ENCODE results near the gene DENND1C. TPM values are rescaled to one million over a fixed set of nuclear protein-coding genes. Genes with fewer than 3 reads are reported as not detected.

DENND1C gene
- total and polyA plus RNA-seq, 9 of the 15 experiments (the other 6 are each of a cell fraction or from before 2014, with no cell fraction given): 0.03 to 1.2 (median 0.32) TPM; not detected in 1

- TF ChIP-seq PRDM10 (IDR thresholded peaks at IDR 0.05; ENCODE audit: partially characterized antibody) (no peak), MAX (CRISPR knock-in tag; IDR thresholded peaks at IDR 0.05) (peak; percentile 61; the same call in 1 of the 2 replicates), HSF4 (CRISPR knock-in tag; IDR thresholded peaks at IDR 0.05; ENCODE audit: borderline replicate concordance) (peak; percentile 53; the same call in 1 of the 2 replicates), FOXM1 (IDR thresholded peaks at IDR 0.05; ENCODE audit: low read depth) (no peak), FOXM1 (CRISPR knock-in tag; IDR thresholded peaks at IDR 0.05; ENCODE audit: low read depth) (no peak), ZNF175 (CRISPR knock-in tag; IDR thresholded peaks at IDR 0.05; ENCODE audit: low read depth) (peak; percentile 35; the same call in 1 of the 2 replicates), ZNF561 (CRISPR knock-in tag; conservative IDR thresholded peaks at IDR 0.05) (0 out of 2 replicates have a peak, but pooled peaks have one; percentile 25), SPI1 (IDR thresholded peaks at IDR 0.05; ENCODE audit: borderline replicate concordance, low read depth, low read length) (peak; percentile 56), ZNF217 (CRISPR knock-in tag; IDR thresholded peaks at IDR 0.05) (no peak), TAF1 (IDR thresholded peaks at IDR 0.05; ENCODE audit: control insufficient read depth, extremely low read depth, insufficient read depth, low read length, severe bottlenecking) (peak; percentile 9), DACH1 (IDR thresholded peaks at IDR 0.05; ENCODE audit: partially characterized antibody) (no peak), SUPT5H (IDR thresholded peaks at IDR 0.05) (peak; percentile 35; the same call in 1 of the 2 replicates), ZNF224 (CRISPR knock-in tag; IDR thresholded peaks at IDR 0.05) (0 out of 2 replicates have a peak, but pooled peaks have one; percentile 6), ZNF133 (CRISPR knock-in tag; IDR thresholded peaks at IDR 0.05) (no peak), HDAC8 (tag; IDR thresholded peaks at IDR 0.05) (0 out of 2 replicates have a peak, but pooled peaks have one; percentile 1), ZNF12 (CRISPR knock-in tag; IDR thresholded peaks at IDR 0.05) (peak; percentile 13; the same call in 1 of the 2 replicates), HIVEP1 (CRISPR knock-in tag; IDR thresholded peaks at IDR 0.05) (no peak), ID3 (CRISPR knock-in tag; IDR thresholded peaks at IDR 0.05) (no peak), ID3 (tag; IDR thresholded peaks at IDR 0.05) (peak; percentile 83; the same call in 1 of the 2 replicates), ZNF143 (CRISPR knock-in tag; IDR thresholded peaks at IDR 0.05) (no peak), SAFB (IDR thresholded peaks at IDR 0.05; ENCODE audit: borderline replicate concordance, low read depth, low read length) (no peak), FOXA1 (IDR thresholded peaks at IDR 0.05; ENCODE audit: borderline replicate concordance) (no peak)
- TF ChIP-seq, protein P1, sequence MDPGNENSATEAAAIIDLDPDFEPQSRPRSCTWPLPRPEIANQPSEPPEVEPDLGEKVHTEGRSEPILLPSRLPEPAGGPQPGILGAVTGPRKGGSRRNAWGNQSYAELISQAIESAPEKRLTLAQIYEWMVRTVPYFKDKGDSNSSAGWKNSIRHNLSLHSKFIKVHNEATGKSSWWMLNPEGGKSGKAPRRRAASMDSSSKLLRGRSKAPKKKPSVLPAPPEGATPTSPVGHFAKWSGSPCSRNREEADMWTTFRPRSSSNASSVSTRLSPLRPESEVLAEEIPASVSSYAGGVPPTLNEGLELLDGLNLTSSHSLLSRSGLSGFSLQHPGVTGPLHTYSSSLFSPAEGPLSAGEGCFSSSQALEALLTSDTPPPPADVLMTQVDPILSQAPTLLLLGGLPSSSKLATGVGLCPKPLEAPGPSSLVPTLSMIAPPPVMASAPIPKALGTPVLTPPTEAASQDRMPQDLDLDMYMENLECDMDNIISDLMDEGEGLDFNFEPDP (CRISPR knock-in tag; IDR thresholded peaks at IDR 0.05): 0 out of 2 replicates have a peak, but pooled peaks have one; percentile 35
Observed at GRCh38 chr19:6425732-6426620, 55.6 kb downstream of the DENND1C start (continued).

All from K562 (cell line).